H1 (cell line): ENCODE data around the gene VEGFD. TPM values are rescaled to one million over a fixed set of nuclear protein-coding genes. Genes with fewer than 3 reads are reported as not detected.

Experiments
- BACH1 ChIP-seq: IDR thresholded peaks from 2 replicates; pipeline ENCODE4 v1.6.1; 2012; ENCODE audit warnings: low read length, improper control_type of control experiment
- CHD7 ChIP-seq: fragments of 300-600 bp; sonication (generic); IDR thresholded peaks from 2 replicates; pipeline ENCODE4 v1.7.1; 2012; ENCODE audit warnings: low read length, moderate library complexity, mild to moderate bottlenecking, inconsistent platforms; ENCODE audit not compliant: insufficient replicate concordance
- EGR1 ChIP-seq: IDR thresholded peaks from 2 replicates; pipeline ENCODE4 v1.6.1; 2011; ENCODE audit warnings: low read depth, low read length, borderline replicate concordance
- EZH2 ChIP-seq: fragments of 200-600 bp; sonication (generic); IDR thresholded peaks from 2 replicates; pipeline ENCODE4 v1.7.1; 2012; ENCODE audit warnings: low read depth, mild to moderate bottlenecking, moderate library complexity, low read length, inconsistent platforms; ENCODE audit not compliant: severe bottlenecking
- KDM4A ChIP-seq: IDR thresholded peaks from one replicate; pipeline ENCODE4 v1.7.1; 2012; ENCODE audit warnings: low read depth, mild to moderate bottlenecking, moderate library complexity, low read length, inconsistent platforms; ENCODE audit not compliant: severe bottlenecking
- NANOG ChIP-seq: IDR thresholded peaks from 2 replicates; pipeline ENCODE4 v1.6.1; 2011; ENCODE audit warnings: low read length, low read depth, mild to moderate bottlenecking, inconsistent platforms; ENCODE audit not compliant: insufficient read depth, poor library complexity, severe bottlenecking
- NRF1 ChIP-seq: IDR thresholded peaks from 2 replicates; pipeline ENCODE4 v1.6.1; 2011; ENCODE audit warnings: mild to moderate bottlenecking, low read depth, low read length, improper control_type of control experiment
- POU5F1 ChIP-seq: IDR thresholded peaks from 2 replicates; pipeline ENCODE4 v1.6.1; 2011; ENCODE audit warnings: low read depth, mild to moderate bottlenecking, low read length, moderate library complexity
- RAD21 ChIP-seq, 2 experiments: IDR thresholded peaks in 1 of 2; conservative IDR thresholded peaks in 1 of 2; 2 replicates each; pipeline ENCODE4 v1.6.1; 2011; ENCODE audit warnings: low read depth in 2 of 2, low read length in 2 of 2, improper control_type of control experiment in 1 of 2, inconsistent platforms in 1 of 2, mild to moderate bottlenecking in 1 of 2, moderate library complexity in 1 of 2
- SAP30 ChIP-seq: fragments of 300-600 bp; sonication (generic); IDR thresholded peaks from 2 replicates; pipeline ENCODE4 v1.7.1; 2012; ENCODE audit warnings: low read length, moderate library complexity, mild to moderate bottlenecking, inconsistent platforms; ENCODE audit not compliant: insufficient read depth, insufficient replicate concordance
- SP2 ChIP-seq: IDR thresholded peaks from 2 replicates; pipeline ENCODE4 v1.6.1; 2012; ENCODE audit warnings: mild to moderate bottlenecking, low read length, inconsistent platforms
- TCF12 ChIP-seq: IDR thresholded peaks from 2 replicates; pipeline ENCODE4 v1.6.1; 2011; ENCODE audit warnings: low read depth, mild to moderate bottlenecking, low read length
- polyA plus RNA-seq, 7 experiments: library from polyadenylated mRNA; depleted of rRNA in 3 of 7; stranded (reverse) in 5 of 7; unstranded in 2 of 7; fragments of >200 nt in 5 of 7; fragments of 200-250 nt in 2 of 7; gene quantifications; 1 replicate in 5 of 7; 2 replicates in 1 of 7; 4 replicates in 1 of 7; pipeline versions ENCODE4 v1.2.1 to v1.2.3, GENCODE V29; 2011 to 2013; ENCODE audit warnings: missing spikeins in 2 of 7, mixed read lengths in 2 of 7
- total RNA-seq: library from RNA; stranded (reverse); fragmentation: NEBNext Ultra II Directional; extraction: Animal tissue kit (Norgen Biotek cat#: 25700); gene quantifications from 2 replicates; pipeline ENCODE4 v1.2.1, GENCODE V29; 2021

VEGFD gene
- total and polyA plus RNA-seq, 2 of the 8 experiments (the other 6 are each of a cell fraction or from before 2014, with no cell fraction given) = 0.06 TPM; not detected in 1

DNA sequence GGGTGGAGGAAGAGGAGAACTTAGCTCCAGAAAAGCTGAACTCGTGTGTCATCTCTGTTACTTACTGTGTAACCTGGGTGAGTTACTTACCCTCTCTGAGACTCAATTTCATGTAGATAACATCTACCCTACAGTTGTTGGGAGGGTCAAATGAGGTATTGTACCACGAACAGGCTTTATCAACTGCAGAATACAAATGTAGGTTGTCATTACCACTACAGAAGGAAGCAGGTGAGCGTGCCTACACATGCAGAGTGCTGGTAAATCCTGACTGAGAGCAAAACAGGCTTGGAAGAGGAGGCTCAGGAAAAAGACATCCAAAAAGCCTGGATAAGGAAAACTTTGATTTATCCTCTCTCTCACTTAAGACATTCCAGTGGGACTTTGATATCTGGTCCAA lies 56.1 kb downstream of the VEGFD start (continued):
- TF ChIP-seq CHD7 = no peak
- no peak for TF ChIP-seq KDM4A
- TF ChIP-seq NANOG = no peak
- no peak for TF ChIP-seq TCF12
- no peak for TF ChIP-seq SAP30
- no peak for TF ChIP-seq BACH1
- TF ChIP-seq SP2 = no peak
- TF ChIP-seq RAD21 (IDR thresholded peaks at IDR 0.05 in 1 of 2, conservative IDR thresholded peaks at IDR 0.05 in 1 of 2; ENCODE audit: low read depth in 2 of 2, low read length in 2 of 2) = no peak
- TF ChIP-seq EZH2 = no peak
- TF ChIP-seq EGR1 = no peak
- no peak for TF ChIP-seq POU5F1
- no peak for TF ChIP-seq NRF1
